ENCODE measurements around the gene SLC16A2. TPM values are rescaled to one million over a fixed set of nuclear protein-coding genes. Genes with fewer than 3 reads are reported as not detected.

Gene SLC16A2
- polyA plus RNA-seq, 1 of the 3 experiments (the other 2 are of a cell fraction), result 10.9 TPM

DNA sequence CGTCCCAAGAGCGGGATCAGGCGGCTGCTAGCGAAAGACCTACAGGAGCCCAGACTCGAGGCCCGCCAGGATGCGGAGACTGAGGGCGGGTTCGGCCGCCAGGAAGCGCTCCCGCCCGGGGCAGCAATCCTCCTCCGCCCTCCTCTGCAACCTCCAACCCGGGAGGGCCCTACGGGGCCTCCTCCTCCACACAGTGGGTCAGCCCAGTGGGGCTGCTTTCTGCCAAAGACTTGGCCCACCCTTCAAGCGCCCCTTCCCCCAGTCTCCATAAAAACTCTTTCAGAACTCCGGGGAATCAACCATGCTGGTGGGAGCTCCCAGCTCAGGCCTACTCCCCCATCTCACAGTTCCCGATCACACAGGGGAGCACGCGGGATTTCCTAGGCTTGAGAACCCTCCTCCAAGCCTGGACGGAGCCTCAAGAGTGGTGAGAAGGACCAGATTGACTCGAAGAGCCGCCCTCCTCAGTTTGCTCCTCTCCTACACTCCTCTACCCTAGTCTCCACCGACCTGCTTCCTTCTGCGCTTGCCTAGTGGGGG lies 115.6 kb downstream of the SLC16A2 start:
- H3K9ac ChIP-seq, result peak overlapping the region; percentile 53
- no peaks in the 10 kb centered on the region for H3K9me3 ChIP-seq
- 44% methylated on average over 5 of the region's 26 CpGs for WGBS (ENCODE audit: low lambda C conversion rate)
- H3K79me2 ChIP-seq (ENCODE audit: insufficient read depth), result no peaks in the 10 kb centered on the region
- POLR2A ChIA-PET, result interaction anchor here (1.7 kb wide), 1 partner anchor 116 kb away, joined by 5 read pairs; the partner anchor contains the start of gene SLC16A2
- H4K20me1 ChIP-seq (ENCODE audit: insufficient read depth), result no peaks in the 10 kb centered on the region
- H3K27ac ChIP-seq (ENCODE audit: low read depth in 2 of 2, low read length in 1 of 2), result peak overlapping the region; percentile 38 to 72; a peak in 3 of 4 replicates
- H3K4me3 ChIP-seq (ENCODE audit: low read depth in 2 of 2, low read length in 1 of 2), result peak overlapping the region; percentile 51 to 57
- peaks cover 0 to 5% of the 10 kb centered on the region in 2 experiments; a peak in 1 of 4 replicates for H3K4me1 ChIP-seq (ENCODE audit: control insufficient read depth in 1 of 2, insufficient read depth in 2 of 2, low read depth in 1 of 2, low read length in 1 of 2)
- CTCF ChIA-PET, result interaction anchor here (1.0 to 4.3 kb wide), 3 partner anchors 10 to 44 kb away, joined by 3 to 36 read pairs (median 6); no protein-coding TSS in a partner anchor
- H3K36me3 ChIP-seq (replicated peaks in 1 of 2; ENCODE audit: control insufficient read depth in 1 of 2, insufficient read depth in 2 of 2, low read length in 1 of 2), result no peaks in the 10 kb centered on the region
- peak overlapping the region; percentile 87 for H2AFZ ChIP-seq (ENCODE audit: low read depth)
- H3F3A ChIP-seq (replicated peaks; ENCODE audit: insufficient read depth), result peaks cover 9% of the 10 kb centered on the region
- peaks cover 14% of the 10 kb centered on the region; the same call in 1 of the 2 replicates for H3K27me3 ChIP-seq (ENCODE audit: insufficient read depth)
- TF ChIP-seq SIN3A (IDR thresholded peaks at IDR 0.05; ENCODE audit: borderline replicate concordance, low read depth, low read length), result no peak
- TF ChIP-seq EP300 (IDR thresholded peaks at IDR 0.05; ENCODE audit: borderline replicate concordance in 1 of 2, low read depth in 1 of 2, low read length in 1 of 2), result no peak
- no peak for TF ChIP-seq POLR2AphosphoS5 (IDR thresholded peaks at IDR 0.05; ENCODE audit: low read depth, low read length)
- no peak for TF ChIP-seq MXI1 (IDR thresholded peaks at IDR 0.05; ENCODE audit: low read depth, low read length)
- TF ChIP-seq FOXJ3 (CRISPR knock-in tag; IDR thresholded peaks at IDR 0.05), result no peak
- TF ChIP-seq, protein P1, sequence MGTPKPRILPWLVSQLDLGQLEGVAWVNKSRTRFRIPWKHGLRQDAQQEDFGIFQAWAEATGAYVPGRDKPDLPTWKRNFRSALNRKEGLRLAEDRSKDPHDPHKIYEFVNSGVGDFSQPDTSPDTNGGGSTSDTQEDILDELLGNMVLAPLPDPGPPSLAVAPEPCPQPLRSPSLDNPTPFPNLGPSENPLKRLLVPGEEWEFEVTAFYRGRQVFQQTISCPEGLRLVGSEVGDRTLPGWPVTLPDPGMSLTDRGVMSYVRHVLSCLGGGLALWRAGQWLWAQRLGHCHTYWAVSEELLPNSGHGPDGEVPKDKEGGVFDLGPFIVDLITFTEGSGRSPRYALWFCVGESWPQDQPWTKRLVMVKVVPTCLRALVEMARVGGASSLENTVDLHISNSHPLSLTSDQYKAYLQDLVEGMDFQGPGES (IDR thresholded peaks at IDR 0.05; ENCODE audit: low read depth, low read length), result no peak
- TF ChIP-seq FOSL2 (IDR thresholded peaks at IDR 0.05; ENCODE audit: borderline replicate concordance, low read depth), result no peak
- TF ChIP-seq, protein P2, sequence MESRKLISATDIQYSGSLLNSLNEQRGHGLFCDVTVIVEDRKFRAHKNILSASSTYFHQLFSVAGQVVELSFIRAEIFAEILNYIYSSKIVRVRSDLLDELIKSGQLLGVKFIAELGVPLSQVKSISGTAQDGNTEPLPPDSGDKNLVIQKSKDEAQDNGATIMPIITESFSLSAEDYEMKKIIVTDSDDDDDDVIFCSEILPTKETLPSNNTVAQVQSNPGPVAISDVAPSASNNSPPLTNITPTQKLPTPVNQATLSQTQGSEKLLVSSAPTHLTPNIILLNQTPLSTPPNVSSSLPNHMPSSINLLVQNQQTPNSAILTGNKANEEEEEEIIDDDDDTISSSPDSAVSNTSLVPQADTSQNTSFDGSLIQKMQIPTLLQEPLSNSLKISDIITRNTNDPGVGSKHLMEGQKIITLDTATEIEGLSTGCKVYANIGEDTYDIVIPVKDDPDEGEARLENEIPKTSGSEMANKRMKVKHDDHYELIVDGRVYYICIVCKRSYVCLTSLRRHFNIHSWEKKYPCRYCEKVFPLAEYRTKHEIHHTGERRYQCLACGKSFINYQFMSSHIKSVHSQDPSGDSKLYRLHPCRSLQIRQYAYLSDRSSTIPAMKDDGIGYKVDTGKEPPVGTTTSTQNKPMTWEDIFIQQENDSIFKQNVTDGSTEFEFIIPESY (IDR thresholded peaks at IDR 0.05; ENCODE audit: borderline replicate concordance, low read depth), result no peak
- no peak for TF ChIP-seq GATA2 (CRISPR knock-in tag; IDR thresholded peaks at IDR 0.05)
- peak overlapping the region; percentile 76 for H3K4me2 ChIP-seq
- no peak for DNase-seq
- no peaks in the 10 kb centered on the region for H3K9me2 ChIP-seq

DNA sequence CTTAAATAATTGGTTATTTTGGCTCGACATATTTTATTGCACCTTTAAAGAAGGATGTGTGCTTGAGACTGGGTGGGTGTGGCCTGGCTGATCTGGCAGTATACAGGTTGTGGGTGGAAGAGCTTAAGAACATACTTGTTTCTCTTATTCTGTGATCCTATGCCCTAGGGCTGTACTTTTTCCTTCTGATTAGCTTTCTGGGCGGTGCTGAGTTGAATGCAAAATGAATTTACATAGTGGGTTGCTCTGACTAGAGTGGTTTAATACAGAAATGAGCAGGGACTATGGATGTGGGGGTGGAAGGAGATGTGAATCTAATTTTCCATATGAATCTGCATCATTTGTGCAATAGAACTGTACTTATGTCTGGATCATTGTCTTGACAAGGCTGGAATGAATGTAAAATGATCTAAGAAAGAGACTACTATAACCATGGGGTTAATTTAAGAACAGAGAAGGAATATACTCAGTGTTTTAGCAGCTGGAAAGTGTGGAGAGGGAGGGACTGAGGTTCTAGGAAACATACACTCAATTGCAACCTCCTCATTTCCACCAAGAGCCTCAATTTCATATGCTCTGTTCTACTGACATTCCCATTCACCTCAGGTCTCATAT lies 119.4 kb downstream of the SLC16A2 start:
- TF ChIP-seq, protein P1 (IDR thresholded peaks at IDR 0.05; ENCODE audit: low read depth, low read length), result no peak
- 27% methylated on average over 2 of the region's 2 CpGs for WGBS (ENCODE audit: low lambda C conversion rate)

More for the DNA sequence above, 119.4 kb downstream of the SLC16A2 start:
- no peak overlapping the region for H2AFZ ChIP-seq (ENCODE audit: low read depth)
- H3K27ac ChIP-seq (ENCODE audit: low read depth in 2 of 2, low read length in 1 of 2), result no peak overlapping the region
- peaks cover 14% of the 10 kb centered on the region; the same call in 1 of the 2 replicates for H3K27me3 ChIP-seq (ENCODE audit: insufficient read depth)
- H3K4me2 ChIP-seq, result no peak overlapping the region
- POLR2A ChIA-PET, result no interaction called here
- no peaks in the 10 kb centered on the region for H3K79me2 ChIP-seq (ENCODE audit: insufficient read depth)
- H4K20me1 ChIP-seq (ENCODE audit: insufficient read depth), result no peaks in the 10 kb centered on the region
- no peak for DNase-seq
- H3K9me3 ChIP-seq, result no peaks in the 10 kb centered on the region
- no peak overlapping the region for H3K4me3 ChIP-seq (ENCODE audit: low read depth in 2 of 2, low read length in 1 of 2)
- H3K4me1 ChIP-seq (ENCODE audit: control insufficient read depth in 1 of 2, insufficient read depth in 2 of 2, low read depth in 1 of 2, low read length in 1 of 2), result peaks cover 0 to 5% of the 10 kb centered on the region in 2 experiments; a peak in 1 of 4 replicates
- H3F3A ChIP-seq (replicated peaks; ENCODE audit: insufficient read depth), result peaks cover 4% of the 10 kb centered on the region
- no peaks in the 10 kb centered on the region for H3K36me3 ChIP-seq (replicated peaks in 1 of 2; ENCODE audit: control insufficient read depth in 1 of 2, insufficient read depth in 2 of 2, low read length in 1 of 2)
- no peak overlapping the region for H3K9ac ChIP-seq
- no peaks in the 10 kb centered on the region for H3K9me2 ChIP-seq
- CTCF ChIA-PET, result interaction anchor here (0.7 to 2.2 kb wide), 4 partner anchors 9 to 158 kb away, joined by 3 to 7 read pairs (median 5); no protein-coding TSS in a partner anchor
